ENCODE measurements around the gene GUCA1A. TPM values are rescaled to one million over a fixed set of nuclear protein-coding genes. Genes with fewer than 3 reads are reported as not detected.
"Not testable (repeated sequence)": the region's sequence is repeated elsewhere in the genome, so short reads cannot be mapped to it uniquely, and the experiment has no call there.

Gene GUCA1A
- total RNA-seq, 2 donors from 2014 or later, result not detected

- no peak for TF ChIP-seq CTCF (IDR thresholded peaks at IDR 0.05)
- Histone ChIP-seq H3K4me1 (no peaks in the 10 kb centered on the region), H3K9me3 (no peaks in the 10 kb centered on the region), H3K27me3 (no peaks in the 10 kb centered on the region), H3K4me3 (no peak overlapping the region), H3K36me3 (no peaks in the 10 kb centered on the region), H3K27ac (no peak overlapping the region)
- DNase-seq (ENCODE audit: low spot score), result no peak
Observed at GRCh38 chr6:42162812-42163211, 10.4 kb upstream of the GUCA1A start.

GRCh38 chr6:42163981-42164380 lies 9.2 kb upstream of the GUCA1A start:
- Histone ChIP-seq H3K36me3 (no peaks in the 10 kb centered on the region), H3K9me3 (no peaks in the 10 kb centered on the region), H3K4me3 (no peak overlapping the region), H3K4me1 (no peaks in the 10 kb centered on the region), H3K27me3 (no peaks in the 10 kb centered on the region), H3K27ac (no peak overlapping the region)
- no peak for TF ChIP-seq CTCF (IDR thresholded peaks at IDR 0.05)
- no peak for DNase-seq (ENCODE audit: low spot score)

GRCh38 chr6:42165016-42165415 lies 8.1 kb upstream of the GUCA1A start:
- no peak for DNase-seq (ENCODE audit: low spot score)
- no peaks in the 10 kb centered on the region for H3K9me3 ChIP-seq
- no peak overlapping the region for H3K4me3 ChIP-seq
- H3K36me3 ChIP-seq, result no peaks in the 10 kb centered on the region
- no peaks in the 10 kb centered on the region for H3K4me1 ChIP-seq
- H3K27me3 ChIP-seq, result no peaks in the 10 kb centered on the region
- no peak for TF ChIP-seq CTCF (IDR thresholded peaks at IDR 0.05)
- H3K27ac ChIP-seq, result no peak overlapping the region

- peak; percentile 92 to 95 for TF ChIP-seq CTCF (IDR thresholded peaks at IDR 0.05)
- Histone ChIP-seq H3K27ac (no peak overlapping the region), H3K4me3 (no peak overlapping the region), H3K27me3 (no peaks in the 10 kb centered on the region), H3K9me3 (no peaks in the 10 kb centered on the region), H3K4me1 (no peaks in the 10 kb centered on the region), H3K36me3 (no peaks in the 10 kb centered on the region)
- DNase-seq (ENCODE audit: low spot score), result peak; percentile 64
Observed at GRCh38 chr6:42166444-42167141, 6.6 kb upstream of the GUCA1A start.

- no peaks in the 10 kb centered on the region for H3K27me3 ChIP-seq
- H3K9me3 ChIP-seq, result no peaks in the 10 kb centered on the region
- no peak for TF ChIP-seq CTCF (IDR thresholded peaks at IDR 0.05)
- no peaks in the 10 kb centered on the region for H3K4me1 ChIP-seq
- DNase-seq (ENCODE audit: low spot score), result no peak
- no peaks in the 10 kb centered on the region for H3K36me3 ChIP-seq
- no peak overlapping the region for H3K27ac ChIP-seq
- H3K4me3 ChIP-seq, result no peak overlapping the region
Observed at GRCh38 chr6:42168650-42169049, 4.5 kb upstream of the GUCA1A start.

- H3K9me3 ChIP-seq; H3K36me3 ChIP-seq; DNase-seq (ENCODE audit: low spot score); H3K27me3 ChIP-seq; H3K4me3 ChIP-seq; H3K27ac ChIP-seq; H3K4me1 ChIP-seq: not testable (repeated sequence)
Observed at GRCh38 chr6:42169780-42170179, 3.4 kb upstream of the GUCA1A start.
